Uterus (tissue), 2 donors: ENCODE measurements around the gene PXT1.

Experiments used
- POLR2A ChIP-seq, 2 donors: fragments of 450-650 bp; IDR thresholded peaks; one replicate each; pipeline ENCODE4 v1.6.1; 2016; ENCODE audit warnings: antibody characterized with exemption in 2 of 2, mild to moderate bottlenecking in 1 of 2, moderate library complexity in 1 of 2
- TF ChIP-seq, protein P1 (sequence below), 4 experiments: fragments of 200-600 bp in 2 of 4; fragments of 450-650 bp in 2 of 4; sonication (generic) in 2 of 4; IDR thresholded peaks; one replicate each; pipeline ENCODE4 v1.5.1; 2016 to 2019; ENCODE audit warnings: antibody characterized with exemption in 4 of 4, mild to moderate bottlenecking in 2 of 4, moderate library complexity in 1 of 4

DNA sequence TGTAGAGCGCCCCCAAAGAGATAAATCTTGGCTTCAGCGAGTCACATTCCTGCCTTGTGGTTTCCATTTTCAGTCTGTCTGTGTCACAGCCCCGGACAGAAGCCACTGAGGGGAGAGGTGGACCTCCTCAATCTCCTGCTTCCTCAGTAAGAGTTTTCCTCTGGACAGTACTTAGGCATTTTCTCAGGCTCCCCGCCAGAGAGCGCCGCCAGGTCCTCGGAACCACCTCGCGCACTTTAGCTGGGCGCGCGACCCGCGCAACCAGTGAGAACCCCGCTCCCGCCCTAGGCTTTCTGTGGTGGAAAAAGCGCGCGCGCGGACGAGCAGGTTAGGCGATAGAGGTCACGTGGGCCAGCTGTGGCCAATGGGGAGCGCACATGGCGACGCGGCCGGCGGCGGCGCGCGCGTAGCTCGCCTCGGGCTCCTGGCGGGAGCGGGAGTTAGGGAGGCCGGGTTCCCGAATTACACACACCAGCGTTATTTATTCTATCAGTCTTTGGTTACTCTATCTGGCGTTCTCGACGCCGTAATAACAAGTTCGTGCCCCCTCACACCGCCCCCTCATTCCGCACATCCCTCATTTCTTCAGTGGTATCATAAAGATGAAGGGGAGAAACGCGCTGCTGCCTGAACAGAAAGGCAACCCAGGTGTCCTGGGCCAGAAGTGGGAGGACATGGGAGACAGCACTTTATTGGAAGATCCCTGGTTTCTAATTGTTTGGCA is 19.4 kb downstream of the PXT1 start:
- TF ChIP-seq, protein P1, sequence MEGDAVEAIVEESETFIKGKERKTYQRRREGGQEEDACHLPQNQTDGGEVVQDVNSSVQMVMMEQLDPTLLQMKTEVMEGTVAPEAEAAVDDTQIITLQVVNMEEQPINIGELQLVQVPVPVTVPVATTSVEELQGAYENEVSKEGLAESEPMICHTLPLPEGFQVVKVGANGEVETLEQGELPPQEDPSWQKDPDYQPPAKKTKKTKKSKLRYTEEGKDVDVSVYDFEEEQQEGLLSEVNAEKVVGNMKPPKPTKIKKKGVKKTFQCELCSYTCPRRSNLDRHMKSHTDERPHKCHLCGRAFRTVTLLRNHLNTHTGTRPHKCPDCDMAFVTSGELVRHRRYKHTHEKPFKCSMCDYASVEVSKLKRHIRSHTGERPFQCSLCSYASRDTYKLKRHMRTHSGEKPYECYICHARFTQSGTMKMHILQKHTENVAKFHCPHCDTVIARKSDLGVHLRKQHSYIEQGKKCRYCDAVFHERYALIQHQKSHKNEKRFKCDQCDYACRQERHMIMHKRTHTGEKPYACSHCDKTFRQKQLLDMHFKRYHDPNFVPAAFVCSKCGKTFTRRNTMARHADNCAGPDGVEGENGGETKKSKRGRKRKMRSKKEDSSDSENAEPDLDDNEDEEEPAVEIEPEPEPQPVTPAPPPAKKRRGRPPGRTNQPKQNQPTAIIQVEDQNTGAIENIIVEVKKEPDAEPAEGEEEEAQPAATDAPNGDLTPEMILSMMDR (IDR thresholded peaks at IDR 0.05), result peak; percentile 56 to 84 (median 66)
- TF ChIP-seq POLR2A (IDR thresholded peaks at IDR 0.05), result peak; percentile 56 to 76
